GM12878 (cell line): ENCODE data around the gene LGALS3BP. TPM values are rescaled to one million over a fixed set of nuclear protein-coding genes. Genes with fewer than 3 reads are reported as not detected.

Experiments used
- ATAC-seq: fragments of 200-7000 bp; cut with Tn5 transposase; 3 replicates; pipeline ENCODE4 v1.9.1; 2020; ENCODE audit warnings: mild to moderate bottlenecking, moderate library complexity
- BruUV-seq: library from RNA; stranded (reverse); fragments of 400-500 nt; replicated peaks from 2 replicates; lab custom pipeline; 2021; lab: Mats Ljungman, UMichigan
- CTCF ChIA-PET: fragments of 300-600 bp; sonication (Branson Sonifier 250); formaldehyde crosslinking; extraction: SDS; loops from one replicate; lab custom pipeline; 2021; ENCODE audit warnings: inconsistent platforms; lab: Yijun Ruan, JAX
- POLR2A ChIA-PET: fragments of 350-600 bp; formaldehyde crosslinking; extraction: SDS; loops from one replicate; lab custom pipeline; 2021; ENCODE audit warnings: inconsistent platforms; lab: Charles Lee
- RAD21 ChIA-PET: fragments of 300-600 bp; sonication (Branson Sonifier 250); formaldehyde crosslinking; loops from one replicate; lab custom pipeline; 2023; ENCODE audit warnings: antibody characterized with exemption; ENCODE audit not compliant: unreplicated experiment; lab: Charles Lee
- SMC1A ChIA-PET: fragments of 300-600 bp; sonication (Branson Sonifier 250); formaldehyde crosslinking; loops from one replicate; lab custom pipeline; 2023; ENCODE audit not compliant: unreplicated experiment, uncharacterized antibody; lab: Charles Lee
- DNase-seq: peaks from one replicate; pipeline ENCODE4 v3.0.0-alpha.2; 2011; ENCODE audit warnings: low read depth, low spot score
- FAIRE-seq: peaks from 3 replicates; lab custom pipeline; 2011; peaks lifted over from hg19 to GRCh38; lab: Jason Lieb, UNC
- H2AFZ ChIP-seq: 2 replicates; pipeline ENCODE4 v1.6.0; 2011; ENCODE audit warnings: low read depth, low read length, control low read depth; ENCODE audit not compliant: control insufficient read depth
- H3K27ac ChIP-seq: 2 replicates; pipeline ENCODE4 v1.5.1; 2011; ENCODE audit warnings: control low read depth; ENCODE audit not compliant: control insufficient read depth, insufficient read depth
- H3K27me3 ChIP-seq, 2 experiments: replicated peaks in 1 of 2; 2 replicates each; pipeline versions ENCODE4 v1.6.0 to v1.6.1; 2011; ENCODE audit warnings: low read length in 1 of 2; ENCODE audit not compliant: control insufficient read depth in 2 of 2, insufficient read depth in 2 of 2
- H3K36me3 ChIP-seq, 2 experiments: 2 replicates each; pipeline ENCODE4 v1.5.1; 2011; ENCODE audit warnings: low read length in 1 of 2; ENCODE audit not compliant: control insufficient read depth in 2 of 2, insufficient read depth in 2 of 2
- H3K4me1 ChIP-seq: 2 replicates; pipeline ENCODE4 v1.6.1; 2011; ENCODE audit warnings: mild to moderate bottlenecking, low read length, moderate library complexity, mixed read lengths; ENCODE audit not compliant: control insufficient read depth, insufficient read depth
- H3K4me2 ChIP-seq: 2 replicates; pipeline ENCODE4 v1.6.0; 2011; ENCODE audit warnings: control low read depth; ENCODE audit not compliant: control insufficient read depth, insufficient read depth
- H3K4me3 ChIP-seq: fragments of 200-600 bp; sonication (generic); 2 replicates; pipeline ENCODE4 v1.5.1; 2016
- H3K79me2 ChIP-seq: 2 replicates; pipeline ENCODE4 v1.6.0; 2011; ENCODE audit warnings: low read length; ENCODE audit not compliant: control insufficient read depth, insufficient read depth
- H3K9ac ChIP-seq: 2 replicates; pipeline ENCODE4 v1.8.0; 2011; ENCODE audit warnings: low read length, control low read depth, mixed read lengths; ENCODE audit not compliant: control insufficient read depth, insufficient read depth
- H3K9me3 ChIP-seq: replicated peaks from 3 replicates; pipeline ENCODE4 v1.5.1; 2011; ENCODE audit warnings: mild to moderate bottlenecking, low read length; ENCODE audit not compliant: control insufficient read depth, insufficient read depth
- H4K20me1 ChIP-seq: 2 replicates; pipeline ENCODE4 v1.6.0; 2011; ENCODE audit not compliant: control insufficient read depth, insufficient read depth
- SREBF2 ChIP-seq: IDR thresholded peaks from 2 replicates; pipeline ENCODE4 v1.6.1; 2012; ENCODE audit warnings: mild to moderate bottlenecking, low read length
- WRNIP1 ChIP-seq: IDR thresholded peaks from 2 replicates; pipeline ENCODE4 v1.6.1; 2011; ENCODE audit warnings: low read depth, low read length, improper control_type of control experiment, borderline replicate concordance
- WGBS: methylation state at CpG from one replicate; pipeline ENCODE4 v1.1.6; 2016; ENCODE audit warnings: low lambda C conversion rate; ENCODE audit not compliant: insufficient replicate concordance, insufficient coverage; ENCODE audit errors: missing lambda C conversion rate; 5-methylcytosine and 5-hydroxymethylcytosine counted together
- in situ Hi-C: fragments of 300-500 bp; cut with MboI; formaldehyde crosslinking; loops from 9 replicates; pipeline ENCODE4 v1.14.3; 2018; ENCODE audit warnings: mixed read lengths
- intact Hi-C: fragments of 100-400 bp; cut with micrococcal nuclease; formaldehyde crosslinking; loops from one replicate; pipeline ENCODE4 v1.14.2; 2022; ENCODE audit not compliant: unreplicated experiment
- polyA plus RNA-seq, 11 experiments: library from polyadenylated mRNA; depleted of rRNA in 4 of 11; unstranded in 6 of 11; stranded (reverse) in 5 of 11; fragments of >200 nt; fragmentation: Nextera tagmentation in 4 of 11; fragmentation: Illumina TruSeq in 1 of 11; extraction: Ambion mirVana in 4 of 11; extraction: Trizol in 1 of 11; gene quantifications; 1 replicate in 1 of 11; 2 replicates in 10 of 11; pipeline versions ENCODE4 v1.2.1 to v1.2.3, GENCODE V29; 2011 to 2016; ENCODE audit warnings: inconsistent platforms in 2 of 11, missing spikeins in 2 of 11, low read depth in 1 of 11
- total RNA-seq, 4 experiments: library from RNA; depleted of rRNA in 3 of 4; stranded (reverse); fragments of >200 nt in 3 of 4; fragmentation: Illumina TruSeq in 1 of 4; extraction: Trizol in 1 of 4; gene quantifications; 2 replicates each; pipeline versions ENCODE4 v1.2.1 to v1.2.3, GENCODE V29; 2013 to 2021
- TF ChIP-seq, protein P1 (sequence below): fragments of 450-650 bp; IDR thresholded peaks from 2 replicates; pipeline ENCODE4 v1.6.1; 2018; ENCODE audit warnings: borderline replicate concordance, mild to moderate bottlenecking; ENCODE audit not compliant: partially characterized antibody

Gene LGALS3BP
- total and polyA plus RNA-seq, 10 of the 15 experiments (the other 5 are each of a cell fraction or from before 2014, with no cell fraction given): 0.52 to 5.2 (median 1.9) TPM

- TF ChIP-seq SREBF2: no peak
- TF ChIP-seq, protein P1, sequence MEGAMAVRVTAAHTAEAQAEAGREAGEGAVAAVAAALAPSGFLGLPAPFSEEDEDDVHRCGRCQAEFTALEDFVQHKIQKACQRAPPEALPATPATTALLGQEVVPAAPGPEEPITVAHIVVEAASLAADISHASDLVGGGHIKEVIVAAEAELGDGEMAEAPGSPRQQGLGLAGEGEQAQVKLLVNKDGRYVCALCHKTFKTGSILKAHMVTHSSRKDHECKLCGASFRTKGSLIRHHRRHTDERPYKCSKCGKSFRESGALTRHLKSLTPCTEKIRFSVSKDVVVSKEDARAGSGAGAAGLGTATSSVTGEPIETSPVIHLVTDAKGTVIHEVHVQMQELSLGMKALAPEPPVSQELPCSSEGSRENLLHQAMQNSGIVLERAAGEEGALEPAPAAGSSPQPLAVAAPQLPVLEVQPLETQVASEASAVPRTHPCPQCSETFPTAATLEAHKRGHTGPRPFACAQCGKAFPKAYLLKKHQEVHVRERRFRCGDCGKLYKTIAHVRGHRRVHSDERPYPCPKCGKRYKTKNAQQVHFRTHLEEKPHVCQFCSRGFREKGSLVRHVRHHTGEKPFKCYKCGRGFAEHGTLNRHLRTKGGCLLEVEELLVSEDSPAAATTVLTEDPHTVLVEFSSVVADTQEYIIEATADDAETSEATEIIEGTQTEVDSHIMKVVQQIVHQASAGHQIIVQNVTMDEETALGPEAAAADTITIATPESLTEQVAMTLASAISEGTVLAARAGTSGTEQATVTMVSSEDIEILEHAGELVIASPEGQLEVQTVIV: no peak
- TF ChIP-seq WRNIP1: no peak
- no peaks in the 10 kb centered on the region for H3K4me1 ChIP-seq
- H3K79me2 ChIP-seq: no peaks in the 10 kb centered on the region
- no peak for ATAC-seq
- BruUV-seq: no TSS peak
- H4K20me1 ChIP-seq: no peaks in the 10 kb centered on the region
- H3K27ac ChIP-seq: no peak overlapping the region
- in situ Hi-C loops: no loop called here
- 33% methylated on average over 18 of the region's 18 CpGs for WGBS
- intact Hi-C loops: no loop called here
- ChIA-PET POLR2A (no interaction called here), SMC1A (no interaction called here), CTCF (no interaction called here), RAD21 (no interaction called here)
- DNase-seq: no peak
- FAIRE-seq: no peak
- H3K27me3 ChIP-seq: peaks cover 0 to 5% of the 10 kb centered on the region in 2 experiments; a peak in 2 of 4 replicates
- no peak overlapping the region for H2AFZ ChIP-seq
- no peak overlapping the region for H3K4me3 ChIP-seq
- H3K36me3 ChIP-seq: no peaks in the 10 kb centered on the region
- no peak overlapping the region for H3K9ac ChIP-seq
- no peak overlapping the region for H3K4me2 ChIP-seq
- peaks cover 10% of the 10 kb centered on the region; the same call in 2 of the 3 replicates for H3K9me3 ChIP-seq
Measured at GRCh38 chr17:78947235-78948149, 32.2 kb downstream of the LGALS3BP start.
